HepG2 (cell line): ENCODE measurements around the gene SMAD6. TPM values are rescaled to one million over a fixed set of nuclear protein-coding genes. Genes with fewer than 3 reads are reported as not detected.

ENCODE experiments used
- ATAC-seq: fragments of 200-7000 bp; cut with Tn5 transposase; 3 replicates; pipeline ENCODE4 v1.9.1; 2020; ENCODE audit warnings: mild to moderate bottlenecking, moderate library complexity
- BruUV-seq: library from RNA; stranded (reverse); fragments of 400-500 nt; replicated peaks from 2 replicates; lab custom pipeline; 2021; lab: Mats Ljungman, UMichigan
- CTCF ChIA-PET: fragments of 300-600 bp; formaldehyde crosslinking; extraction: SDS; loops from one replicate; lab custom pipeline; 2021; ENCODE audit warnings: low total read pairs, inconsistent platforms, low intra/inter-chr PET ratio; lab: Yijun Ruan, JAX
- POLR2A ChIA-PET: fragments of 350-600 bp; sonication (Branson Sonifier 250); formaldehyde crosslinking; loops from one replicate; lab custom pipeline; 2020; ENCODE audit warnings: antibody characterized with exemption, inconsistent platforms; lab: Yijun Ruan, JAX
- DNase-seq: peaks from one replicate; pipeline ENCODE4 v3.0.0-alpha.2; 2015; ENCODE audit warnings: low spot score
- FAIRE-seq: peaks from 3 replicates; lab custom pipeline; 2011; peaks lifted over from hg19 to GRCh38; lab: Jason Lieb, UNC
- H2AFZ ChIP-seq: one replicate; pipeline ENCODE4 v1.6.1; 2011; ENCODE audit warnings: low read length, inconsistent platforms
- H3K27ac ChIP-seq: fragments of 300-600 bp; 3 replicates; pipeline ENCODE4 v1.8.0; 2011; ENCODE audit warnings: mixed run types, mild to moderate bottlenecking, mixed read lengths, low read length, inconsistent platforms; ENCODE audit not compliant: insufficient read depth; ENCODE audit errors: extremely low read length
- H3K27me3 ChIP-seq, 2 experiments: fragments of 200-600 bp in 1 of 2; 2 replicates in 1 of 2; 3 replicates in 1 of 2; pipeline versions ENCODE4 v1.6.0 to v1.8.0; 2011; ENCODE audit warnings: low read length in 2 of 2, mild to moderate bottlenecking in 2 of 2, moderate library complexity in 2 of 2, inconsistent platforms in 1 of 2; ENCODE audit not compliant: insufficient read depth in 2 of 2, control insufficient read depth in 1 of 2
- H3K36me3 ChIP-seq, 2 experiments: fragments of 200-600 bp in 1 of 2; replicated peaks in 1 of 2; 2 replicates in 1 of 2; 3 replicates in 1 of 2; pipeline versions ENCODE4 v1.5.1 to v1.8.0; 2011; ENCODE audit warnings: low read length in 2 of 2, inconsistent platforms in 1 of 2; ENCODE audit not compliant: insufficient read depth in 2 of 2, control insufficient read depth in 1 of 2
- H3K4me1 ChIP-seq: 2 replicates; pipeline ENCODE4 v1.5.1; 2012; ENCODE audit warnings: low read length, inconsistent platforms; ENCODE audit not compliant: insufficient read depth
- H3K4me2 ChIP-seq: 2 replicates; pipeline ENCODE4 v1.6.0; 2011; ENCODE audit warnings: low read depth, low read length, inconsistent platforms
- H3K4me3 ChIP-seq, 3 experiments: fragments of 200-600 bp in 1 of 3; sonication (generic), shearing (Covaris generic) in 1 of 3; replicated peaks in 1 of 3; 2 replicates each; pipeline ENCODE4 v1.5.1; 2011 to 2016; ENCODE audit warnings: low read length in 3 of 3, inconsistent platforms in 2 of 3, low read depth in 2 of 3, mild to moderate bottlenecking in 2 of 3, control low read depth in 1 of 3, mixed read lengths in 1 of 3; ENCODE audit not compliant: insufficient read depth in 1 of 3
- H3K79me2 ChIP-seq: one replicate; pipeline ENCODE4 v1.6.1; 2011; ENCODE audit warnings: low read length, inconsistent platforms; ENCODE audit not compliant: insufficient read depth
- H3K9ac ChIP-seq: 2 replicates; pipeline ENCODE4 v1.6.0; 2011; ENCODE audit warnings: mild to moderate bottlenecking, low read depth, low read length, inconsistent platforms; ENCODE audit not compliant: insufficient read depth
- H3K9me3 ChIP-seq: 2 replicates; pipeline ENCODE4 v1.5.1; 2012; ENCODE audit warnings: mild to moderate bottlenecking, low read length
- H4K20me1 ChIP-seq: 2 replicates; pipeline ENCODE4 v1.6.0; 2011; ENCODE audit warnings: inconsistent platforms, mild to moderate bottlenecking, low read length, moderate library complexity; ENCODE audit not compliant: insufficient read depth
- ATAD3A ChIP-seq: sonication (generic); formaldehyde crosslinking; IDR thresholded peaks from 2 replicates; pipeline ENCODE4 v1.4.0; 2020; ENCODE audit warnings: missing genetic modification reagents
- DPF2 ChIP-seq: sonication (generic); formaldehyde crosslinking; IDR thresholded peaks from 2 replicates; pipeline ENCODE4 v1.4.0; 2020; ENCODE audit warnings: mild to moderate bottlenecking, low read depth, missing genetic modification reagents, borderline replicate concordance
- NFRKB ChIP-seq: fragments of 450-650 bp; IDR thresholded peaks from 2 replicates; pipeline ENCODE4 v1.6.1; 2017
- REL ChIP-seq: sonication (generic); formaldehyde crosslinking; conservative IDR thresholded peaks from 2 replicates; pipeline ENCODE4 v1.8.0; 2022; ENCODE audit warnings: mild to moderate bottlenecking, missing genetic modification reagents, moderate library complexity
- SOX13 ChIP-seq, 3 experiments: fragments of 450-650 bp in 1 of 3; sonication (generic) in 1 of 3; formaldehyde crosslinking in 1 of 3; IDR thresholded peaks in 2 of 3; conservative IDR thresholded peaks in 1 of 3; 2 replicates each; pipeline versions ENCODE4 v1.5.0 to v1.6.1; 2016 to 2020; ENCODE audit warnings: antibody characterized with exemption in 1 of 3, mild to moderate bottlenecking in 1 of 3, missing compliant biosample characterization in 1 of 3, missing genetic modification reagents in 1 of 3, moderate library complexity in 1 of 3
- ZKSCAN8 ChIP-seq: IDR thresholded peaks from 2 replicates; pipeline ENCODE4 v1.6.1; 2016; ENCODE audit warnings: borderline replicate concordance, missing genetic modification reagents, missing compliant biosample characterization
- ZNF251 ChIP-seq: sonication (generic); formaldehyde crosslinking; IDR thresholded peaks from 2 replicates; pipeline ENCODE4 v1.9.0; 2021; ENCODE audit warnings: mild to moderate bottlenecking, missing genetic modification reagents
- ZNF33A ChIP-seq: sonication (generic); formaldehyde crosslinking; IDR thresholded peaks from 2 replicates; pipeline ENCODE4 v1.5.1; 2020; ENCODE audit warnings: missing genetic modification reagents, mild to moderate bottlenecking, moderate library complexity, borderline replicate concordance
- ZNF350 ChIP-seq: sonication (generic); formaldehyde crosslinking; IDR thresholded peaks from 2 replicates; pipeline ENCODE4 v1.4.0; 2020; ENCODE audit warnings: mild to moderate bottlenecking, low read depth, missing genetic modification reagents, borderline replicate concordance
- ZNF619 ChIP-seq: sonication (generic); formaldehyde crosslinking; IDR thresholded peaks from 2 replicates; pipeline ENCODE4 v1.4.0; 2020; ENCODE audit warnings: mild to moderate bottlenecking, missing genetic modification reagents
- WGBS: methylation state at CpG from one replicate; pipeline ENCODE4 v1.1.6; 2017; ENCODE audit warnings: low lambda C conversion rate; 5-methylcytosine and 5-hydroxymethylcytosine counted together
- in situ Hi-C: cut with HindIII; loops from 2 replicates; pipeline ENCODE4 v1.10.0; 2017; ENCODE audit warnings: low pct_unique_long_range_greater_than_20kb; ENCODE audit not compliant: extremely low pct_ligation_motif_present
- intact Hi-C: fragments of 100-400 bp; cut with micrococcal nuclease; formaldehyde crosslinking; loops from one replicate; pipeline ENCODE4 v1.10.0; 2022; ENCODE audit not compliant: unreplicated experiment
- polyA plus RNA-seq, 8 experiments: library from polyadenylated mRNA; depleted of rRNA in 3 of 8; stranded (reverse) in 7 of 8; unstranded in 1 of 8; fragments of >200 nt; fragmentation: Illumina TruSeq in 4 of 8; extraction: Trizol in 4 of 8; gene quantifications; 2 replicates each; pipeline versions ENCODE4 v1.2.1 to v1.2.3, GENCODE V29; 2011 to 2016; ENCODE audit warnings: low read depth in 4 of 8, missing spikeins in 1 of 8, mixed read lengths in 1 of 8; ENCODE audit not compliant: insufficient read depth in 1 of 8
- total RNA-seq, 5 experiments: library from RNA; depleted of rRNA; stranded (reverse); fragments of >200 nt; fragmentation: Illumina TruSeq; extraction: Trizol; gene quantifications; 2 replicates each; pipeline ENCODE4 v1.2.3, GENCODE V29; 2016; ENCODE audit warnings: low read depth in 1 of 5
- TF ChIP-seq, protein P1 (sequence below): sonication (generic); formaldehyde crosslinking; IDR thresholded peaks from 2 replicates; pipeline ENCODE4 v1.4.0; 2020; ENCODE audit warnings: mild to moderate bottlenecking, missing genetic modification reagents
- TF ChIP-seq, protein P2 (sequence below): sonication (generic); formaldehyde crosslinking; IDR thresholded peaks from 2 replicates; pipeline ENCODE4 v1.5.1; 2020; ENCODE audit warnings: missing genetic modification reagents, mild to moderate bottlenecking, borderline replicate concordance
- TF ChIP-seq, protein P3 (sequence below): sonication (generic); formaldehyde crosslinking; IDR thresholded peaks from 2 replicates; pipeline ENCODE4 v1.4.0; 2020; ENCODE audit warnings: missing genetic modification reagents

The SMAD6 gene
- total and polyA plus RNA-seq, 2 of the 13 experiments (the other 11 are each of a cell fraction or from before 2014, with no cell fraction given): 3.3 to 4.4 TPM

DNA sequence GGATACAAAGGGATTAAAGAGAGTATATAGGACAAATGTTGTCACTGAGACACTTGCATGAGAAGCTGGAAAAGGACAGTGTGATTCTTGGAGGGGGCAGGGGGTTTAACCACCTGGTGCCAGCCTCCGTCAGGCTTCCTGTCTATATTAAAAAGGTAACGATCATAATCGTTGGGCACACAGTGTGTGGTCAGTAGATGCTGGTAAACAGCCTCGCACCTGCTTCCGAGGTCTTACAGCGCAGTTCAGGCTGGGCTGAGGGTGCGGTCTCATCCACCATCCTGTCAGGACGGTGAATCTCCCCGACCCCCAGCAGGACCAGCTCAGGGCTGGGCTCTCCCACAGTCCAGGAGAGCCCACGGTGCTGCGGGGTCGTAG, 47.7 kb upstream of the SMAD6 start (continued):
- TF ChIP-seq, protein P1, sequence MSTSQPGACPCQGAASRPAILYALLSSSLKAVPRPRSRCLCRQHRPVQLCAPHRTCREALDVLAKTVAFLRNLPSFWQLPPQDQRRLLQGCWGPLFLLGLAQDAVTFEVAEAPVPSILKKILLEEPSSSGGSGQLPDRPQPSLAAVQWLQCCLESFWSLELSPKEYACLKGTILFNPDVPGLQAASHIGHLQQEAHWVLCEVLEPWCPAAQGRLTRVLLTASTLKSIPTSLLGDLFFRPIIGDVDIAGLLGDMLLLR (CRISPR knock-in tag): no peak
- TF ChIP-seq ZNF350 (no peak), ZNF619 (CRISPR knock-in tag) (no peak), ZNF33A (CRISPR knock-in tag) (no peak), ZKSCAN8 (CRISPR knock-in tag) (no peak), ATAD3A (CRISPR knock-in tag) (no peak)

DNA sequence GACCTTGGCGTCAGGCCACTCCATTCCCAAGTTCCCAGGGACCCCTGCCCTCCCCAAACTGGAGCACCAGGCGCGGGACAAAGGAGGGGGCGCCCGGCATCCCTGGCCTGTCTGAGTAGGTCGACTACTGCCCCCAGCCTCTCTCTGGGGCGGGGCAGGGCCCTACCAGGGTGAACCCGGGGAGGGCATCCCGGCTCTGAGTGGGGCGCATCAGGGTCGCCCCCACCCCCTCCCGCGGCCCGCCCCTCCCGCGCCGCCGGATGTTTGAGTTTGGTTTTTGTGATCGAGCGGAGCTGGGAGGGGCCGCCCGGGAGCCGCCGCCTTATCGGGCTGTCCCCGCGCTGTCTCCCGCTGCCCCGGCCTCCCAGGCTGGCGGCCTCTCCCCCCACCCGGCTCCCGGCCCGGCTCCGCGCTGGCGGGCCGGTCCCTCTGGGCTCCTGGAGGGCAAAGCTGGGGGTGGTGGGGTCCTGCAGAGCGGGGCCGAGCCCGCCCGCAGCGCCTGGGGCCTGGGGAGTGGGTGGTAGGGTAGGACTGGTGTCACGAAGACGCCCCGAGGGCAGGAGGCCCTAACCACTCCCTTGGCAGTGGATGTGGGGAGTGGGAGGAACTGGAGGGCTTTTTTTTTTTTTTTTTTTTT, 47.2 kb upstream of the SMAD6 start:
- ChIA-PET POLR2A (no interaction called here), CTCF (no interaction called here)
- BruUV-seq: no TSS peak
- no peak overlapping the region for H3K9ac ChIP-seq
- no peaks in the 10 kb centered on the region for H4K20me1 ChIP-seq
- FAIRE-seq: no peak
- TF ChIP-seq, protein P2, sequence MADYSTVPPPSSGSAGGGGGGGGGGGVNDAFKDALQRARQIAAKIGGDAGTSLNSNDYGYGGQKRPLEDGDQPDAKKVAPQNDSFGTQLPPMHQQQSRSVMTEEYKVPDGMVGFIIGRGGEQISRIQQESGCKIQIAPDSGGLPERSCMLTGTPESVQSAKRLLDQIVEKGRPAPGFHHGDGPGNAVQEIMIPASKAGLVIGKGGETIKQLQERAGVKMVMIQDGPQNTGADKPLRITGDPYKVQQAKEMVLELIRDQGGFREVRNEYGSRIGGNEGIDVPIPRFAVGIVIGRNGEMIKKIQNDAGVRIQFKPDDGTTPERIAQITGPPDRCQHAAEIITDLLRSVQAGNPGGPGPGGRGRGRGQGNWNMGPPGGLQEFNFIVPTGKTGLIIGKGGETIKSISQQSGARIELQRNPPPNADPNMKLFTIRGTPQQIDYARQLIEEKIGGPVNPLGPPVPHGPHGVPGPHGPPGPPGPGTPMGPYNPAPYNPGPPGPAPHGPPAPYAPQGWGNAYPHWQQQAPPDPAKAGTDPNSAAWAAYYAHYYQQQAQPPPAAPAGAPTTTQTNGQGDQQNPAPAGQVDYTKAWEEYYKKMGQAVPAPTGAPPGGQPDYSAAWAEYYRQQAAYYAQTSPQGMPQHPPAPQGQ (CRISPR knock-in tag): no peak
- TF ChIP-seq ZNF251: no peak
- no peak for TF ChIP-seq NFRKB
- TF ChIP-seq SOX13 (IDR thresholded peaks at IDR 0.05): no peak
- TF ChIP-seq SOX13 (CRISPR knock-in tag; conservative IDR thresholded peaks at IDR 0.05 in 1 of 2, IDR thresholded peaks at IDR 0.05 in 1 of 2): no peak
- TF ChIP-seq REL (CRISPR knock-in tag): no peak
- TF ChIP-seq, protein P3, sequence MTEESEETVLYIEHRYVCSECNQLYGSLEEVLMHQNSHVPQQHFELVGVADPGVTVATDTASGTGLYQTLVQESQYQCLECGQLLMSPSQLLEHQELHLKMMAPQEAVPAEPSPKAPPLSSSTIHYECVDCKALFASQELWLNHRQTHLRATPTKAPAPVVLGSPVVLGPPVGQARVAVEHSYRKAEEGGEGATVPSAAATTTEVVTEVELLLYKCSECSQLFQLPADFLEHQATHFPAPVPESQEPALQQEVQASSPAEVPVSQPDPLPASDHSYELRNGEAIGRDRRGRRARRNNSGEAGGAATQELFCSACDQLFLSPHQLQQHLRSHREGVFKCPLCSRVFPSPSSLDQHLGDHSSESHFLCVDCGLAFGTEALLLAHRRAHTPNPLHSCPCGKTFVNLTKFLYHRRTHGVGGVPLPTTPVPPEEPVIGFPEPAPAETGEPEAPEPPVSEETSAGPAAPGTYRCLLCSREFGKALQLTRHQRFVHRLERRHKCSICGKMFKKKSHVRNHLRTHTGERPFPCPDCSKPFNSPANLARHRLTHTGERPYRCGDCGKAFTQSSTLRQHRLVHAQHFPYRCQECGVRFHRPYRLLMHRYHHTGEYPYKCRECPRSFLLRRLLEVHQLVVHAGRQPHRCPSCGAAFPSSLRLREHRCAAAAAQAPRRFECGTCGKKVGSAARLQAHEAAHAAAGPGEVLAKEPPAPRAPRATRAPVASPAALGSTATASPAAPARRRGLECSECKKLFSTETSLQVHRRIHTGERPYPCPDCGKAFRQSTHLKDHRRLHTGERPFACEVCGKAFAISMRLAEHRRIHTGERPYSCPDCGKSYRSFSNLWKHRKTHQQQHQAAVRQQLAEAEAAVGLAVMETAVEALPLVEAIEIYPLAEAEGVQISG (CRISPR knock-in tag): no peak
- TF ChIP-seq DPF2 (CRISPR knock-in tag): no peak
- H2AFZ ChIP-seq: no peak overlapping the region
- no peak for ATAC-seq
- WGBS: 90% methylated on average over 33 of the region's 45 CpGs
- no peak overlapping the region for H3K4me2 ChIP-seq
- H3K36me3 ChIP-seq: no peaks in the 10 kb centered on the region
- in situ Hi-C loops (no loop called here), intact Hi-C loops (no loop called here)
- no peaks in the 10 kb centered on the region for H3K9me3 ChIP-seq
- no peaks in the 10 kb centered on the region for H3K27me3 ChIP-seq
- no peak overlapping the region for H3K4me3 ChIP-seq
- H3K4me1 ChIP-seq: peaks cover 30% of the 10 kb centered on the region
- DNase-seq: no peak
- no peak overlapping the region for H3K27ac ChIP-seq
- H3K79me2 ChIP-seq: no peaks in the 10 kb centered on the region
